Globus pallidus (tissue), 1 donor: ENCODE data around the gene FAM107B.
"Not testable (repeated sequence)": the region's sequence is repeated elsewhere in the genome, so short reads cannot be mapped to it uniquely, and the experiment has no call there.

Experiments
- DNase-seq: peaks from one replicate; pipeline ENCODE4 v3.0.0-alpha.2; 2015; ENCODE audit warnings: low spot score

Gene FAM107B

GRCh38 chr10:14601326-14601725 is 173.4 kb downstream of the FAM107B start:
- no peak for DNase-seq

DNA sequence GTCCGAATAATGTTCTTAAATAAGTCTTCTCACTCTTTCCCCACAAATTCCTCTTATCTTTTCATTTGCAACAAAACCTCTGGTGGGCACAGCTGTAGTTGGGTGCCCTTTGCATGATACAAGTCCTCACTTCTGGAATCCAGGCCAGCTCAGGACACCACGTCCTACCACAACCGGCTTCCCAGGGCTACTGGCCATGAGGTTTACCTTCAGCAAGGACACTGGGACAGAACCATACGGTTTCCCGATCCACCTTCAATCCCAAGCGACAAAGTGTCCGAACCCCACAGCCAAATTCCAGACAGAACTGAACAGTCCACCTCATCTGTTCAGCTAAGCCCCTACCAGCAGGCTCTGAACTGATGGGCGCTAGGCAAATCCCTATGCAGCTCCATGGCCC is 174.6 kb downstream of the FAM107B start:
- DNase-seq = no peak

- DNase-seq = no peak
Observed at GRCh38 chr10:14598809-14599764, 175.6 kb downstream of the FAM107B start.

DNA sequence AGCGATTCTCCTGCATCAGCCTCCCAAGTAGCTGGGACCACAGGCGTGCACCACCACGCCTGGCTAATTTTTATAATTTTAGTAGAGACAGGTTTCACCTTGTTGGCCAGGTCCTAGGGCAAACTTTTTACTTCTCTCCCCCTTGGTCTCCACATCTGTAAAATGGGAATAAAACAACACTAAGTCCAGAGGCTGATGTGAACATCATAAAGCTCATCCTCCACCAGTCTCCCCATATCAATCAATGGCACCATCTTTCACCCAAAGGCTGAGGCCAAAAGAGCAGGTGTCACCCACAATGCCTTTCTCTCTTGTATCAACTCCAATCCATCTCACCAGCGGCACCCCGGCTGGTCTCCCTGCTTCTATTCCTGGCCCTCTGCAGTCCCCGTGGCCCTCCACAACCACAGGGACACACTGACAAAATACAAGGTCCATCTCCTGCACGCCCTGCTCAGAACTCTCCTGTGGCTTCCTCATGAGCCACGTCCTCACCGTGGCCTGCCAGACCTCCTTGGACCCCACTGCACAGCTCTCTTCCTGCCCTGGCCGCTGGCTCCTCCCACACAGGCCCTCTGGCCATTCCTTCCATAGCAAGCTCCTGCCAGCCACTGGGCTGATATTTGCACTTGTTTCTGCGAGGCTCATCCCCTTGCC is 179.0 kb downstream of the FAM107B start:
- DNase-seq = no peak

DNA sequence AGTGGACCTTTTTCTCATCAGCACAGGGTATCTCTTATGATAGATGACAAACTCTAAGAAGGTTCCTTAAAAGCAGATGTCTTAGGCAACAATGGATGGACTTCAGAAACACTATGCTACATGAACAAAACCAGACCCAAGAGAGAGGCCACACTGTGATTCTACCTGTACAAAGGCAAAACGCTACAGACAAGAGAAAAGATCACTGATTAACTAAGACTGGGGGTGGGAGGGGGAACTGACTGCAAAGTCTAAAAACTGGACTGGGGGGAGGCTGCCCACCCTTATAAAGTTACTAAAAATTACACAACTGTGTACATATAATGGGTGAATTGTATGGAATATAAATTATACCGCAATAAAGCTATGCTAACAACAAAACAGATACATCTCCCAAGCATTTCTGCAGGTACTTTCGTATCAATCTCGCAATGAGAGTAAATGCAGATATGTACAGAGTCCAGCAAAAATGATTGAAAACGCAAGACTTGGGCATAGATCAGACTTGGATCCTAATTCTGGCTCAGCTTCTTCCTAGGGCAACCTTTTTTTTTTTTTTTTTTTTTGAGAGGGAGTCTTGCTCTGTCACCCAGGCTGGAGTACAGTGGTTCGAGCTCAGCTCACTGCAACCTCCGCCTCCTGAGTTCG is 179.7 kb downstream of the FAM107B start:
- DNase-seq = no peak

GRCh38 chr10:14593806-14594205 is 180.9 kb downstream of the FAM107B start:
- DNase-seq = no peak

- DNase-seq = no peak
Observed at GRCh38 chr10:14592566-14592965, 182.1 kb downstream of the FAM107B start.

DNA sequence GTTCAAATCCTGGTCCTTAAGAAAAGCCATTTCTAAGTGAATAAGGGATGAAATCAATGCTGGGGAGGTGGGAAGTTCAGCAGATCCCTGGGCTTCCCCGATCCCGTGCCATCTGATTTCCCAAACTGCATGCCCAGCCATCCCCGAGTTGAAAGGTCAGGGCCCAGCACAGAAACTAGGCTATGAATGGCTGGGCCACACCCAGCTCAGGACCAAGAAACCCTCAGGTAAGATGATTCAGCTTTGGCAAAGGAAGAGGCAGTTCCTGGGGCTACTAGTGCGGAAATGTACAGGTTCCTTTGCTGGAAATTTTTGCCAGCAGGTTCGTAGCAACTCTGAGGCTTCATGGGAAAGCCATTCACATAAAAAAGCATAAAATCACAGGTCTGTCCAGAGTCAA is 182.7 kb downstream of the FAM107B start:
- DNase-seq = no peak

DNA sequence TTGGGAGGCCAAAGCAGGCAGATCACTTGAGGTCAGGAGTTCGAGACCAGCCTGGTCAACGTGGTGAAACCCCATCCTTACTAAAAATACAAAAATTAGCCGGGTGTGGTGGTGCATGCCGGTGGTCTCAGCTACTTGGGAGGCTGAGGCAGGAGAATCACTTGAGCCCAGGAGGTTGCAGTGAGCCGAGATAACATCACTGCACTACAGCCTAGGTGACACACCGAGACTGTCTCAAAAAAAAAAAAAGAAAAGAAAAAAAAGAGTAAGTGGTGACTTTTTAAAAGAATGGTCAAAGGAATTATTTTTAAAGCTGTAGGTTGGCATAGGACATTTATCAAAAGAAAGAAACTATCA is 185.8 kb downstream of the FAM107B start:
- not testable (repeated sequence) for DNase-seq

GRCh38 chr10:14588084-14588937 is 186.4 kb downstream of the FAM107B start:
- no peak for DNase-seq

DNA sequence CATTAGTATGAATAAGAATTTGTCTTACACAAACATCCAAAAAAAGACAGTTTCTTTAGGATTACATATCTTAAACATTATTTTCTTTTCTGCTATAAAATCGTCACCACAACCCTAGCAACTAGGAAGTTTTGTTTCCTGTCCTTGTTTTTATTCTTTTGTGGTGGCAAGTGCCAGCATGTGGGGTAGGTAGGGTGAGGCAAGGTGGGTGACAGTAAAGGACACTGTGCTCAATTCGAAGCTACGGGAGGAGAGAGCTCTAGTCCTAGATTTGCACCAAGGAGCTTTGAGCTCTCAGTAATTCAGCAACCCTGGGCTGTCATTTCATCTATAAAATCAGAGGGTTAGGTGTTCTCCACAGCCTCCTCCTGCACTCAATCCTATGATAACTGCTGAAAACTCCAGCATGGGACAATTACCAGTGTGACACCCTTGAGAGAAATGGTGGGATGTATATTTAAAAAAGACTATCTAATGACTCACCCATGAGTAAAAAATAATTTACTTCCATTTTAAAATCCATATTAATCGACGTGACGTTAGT is 187.1 kb downstream of the FAM107B start:
- no peak for DNase-seq

DNA sequence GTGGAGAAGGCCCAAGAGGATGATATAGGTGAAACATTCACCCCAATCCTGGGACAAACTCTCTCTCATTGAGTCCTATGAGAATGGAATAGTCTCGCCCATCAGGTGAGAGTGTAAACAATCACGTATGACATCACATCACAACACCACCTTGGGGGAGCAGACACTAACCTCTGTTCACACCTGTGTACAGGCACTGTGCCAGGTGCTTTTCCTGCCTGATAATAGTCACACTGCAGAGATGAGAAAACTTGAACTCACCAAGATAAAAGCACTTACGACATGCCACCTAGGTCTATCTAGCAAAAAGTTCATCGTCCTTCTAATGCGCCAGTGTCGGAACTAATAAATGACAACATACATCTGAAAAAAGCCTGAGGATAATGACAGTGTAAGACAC is 187.8 kb downstream of the FAM107B start:
- no peak for DNase-seq

GRCh38 chr10:14585287-14586193 is 189.2 kb downstream of the FAM107B start:
- DNase-seq = no peak

DNA sequence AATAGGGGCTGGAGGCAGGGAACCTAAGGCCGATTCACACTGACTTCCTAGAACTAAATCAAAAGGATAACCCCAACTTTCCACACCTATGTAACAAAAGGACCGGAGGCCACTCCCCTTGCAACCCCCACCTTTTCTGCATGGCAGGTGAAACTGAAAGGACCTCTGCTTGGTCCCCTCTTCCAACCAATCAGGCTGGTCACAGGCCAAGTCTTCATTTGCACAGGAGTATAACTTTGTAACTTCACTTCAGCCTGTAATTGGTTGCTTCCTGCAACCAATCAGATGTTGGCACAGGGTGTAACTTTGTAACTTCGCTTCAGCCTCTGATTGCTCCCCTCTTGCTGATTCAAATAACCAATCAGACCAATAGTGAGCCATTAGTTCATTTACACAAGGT is 190.0 kb downstream of the FAM107B start:
- no peak for DNase-seq

GRCh38 chr10:14583967-14584366 is 190.7 kb downstream of the FAM107B start:
- no peak for DNase-seq

GRCh38 chr10:14583252-14583651 is 191.4 kb downstream of the FAM107B start:
- no peak for DNase-seq

DNA sequence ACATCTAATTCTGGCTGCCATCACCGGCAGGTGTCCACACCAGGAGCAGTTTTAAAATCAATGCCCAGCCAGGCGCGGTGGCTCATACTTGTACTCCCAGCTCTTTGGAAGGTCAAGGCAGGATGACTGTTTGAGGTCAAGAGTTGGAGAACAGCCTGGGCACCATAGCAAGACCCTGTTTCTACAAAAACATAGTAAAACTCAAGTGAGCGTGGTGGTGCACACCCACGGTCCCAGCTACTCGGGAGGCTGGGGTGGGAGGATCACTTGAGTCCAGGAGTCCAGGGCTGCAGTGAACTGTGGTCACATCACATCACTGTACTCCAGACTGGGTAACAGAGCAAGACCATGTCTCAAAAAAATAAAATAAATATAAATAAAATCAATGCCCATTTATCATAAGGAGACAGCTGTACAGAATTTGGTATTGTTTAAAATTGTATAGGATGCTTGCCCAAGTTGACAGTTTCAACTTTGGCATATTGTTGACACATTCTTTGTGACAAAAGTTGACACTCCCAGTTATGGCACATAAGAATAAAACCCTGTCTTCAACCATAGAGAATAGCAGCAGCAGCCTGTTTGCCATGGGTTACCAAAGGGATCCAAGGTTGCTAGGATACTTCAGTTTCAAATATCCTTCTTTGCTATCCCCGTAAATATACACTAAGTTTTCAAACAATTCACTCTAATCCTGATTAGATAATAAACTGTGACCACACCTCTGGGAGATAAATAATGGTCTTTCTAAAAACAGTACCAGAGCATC is 193.0 kb downstream of the FAM107B start:
- no peak for DNase-seq

DNA sequence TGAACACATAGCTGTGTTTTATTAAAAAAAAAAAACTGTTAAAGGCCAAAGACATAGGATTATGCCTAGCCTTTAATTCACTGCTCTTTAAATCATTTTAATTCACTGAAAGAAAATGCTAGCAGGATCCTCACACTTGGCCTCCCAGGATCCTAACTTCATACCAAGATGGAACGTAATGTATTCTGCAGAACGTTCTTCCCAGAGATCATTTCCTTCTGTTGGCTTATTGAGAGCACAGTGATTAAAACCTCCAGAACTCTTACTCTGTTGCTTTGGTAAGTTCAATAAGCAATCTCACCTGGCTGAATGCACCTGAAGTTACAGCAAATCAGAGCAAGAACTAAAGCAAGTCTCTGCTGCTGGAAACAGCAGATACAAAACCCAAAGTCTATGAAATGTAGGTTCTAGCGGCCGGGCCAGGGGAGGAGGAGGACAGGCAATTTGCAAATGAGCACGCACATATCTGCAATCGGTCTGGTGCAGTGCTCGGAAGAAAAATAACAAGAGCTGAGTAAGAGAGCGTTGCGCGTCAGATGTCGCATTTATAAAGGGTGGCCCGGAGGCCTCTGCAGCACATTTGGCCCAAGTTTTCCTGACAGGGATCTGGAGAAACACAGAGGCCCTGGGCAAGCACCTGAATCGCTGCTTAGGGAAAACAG is 193.9 kb downstream of the FAM107B start:
- no peak for DNase-seq

DNA sequence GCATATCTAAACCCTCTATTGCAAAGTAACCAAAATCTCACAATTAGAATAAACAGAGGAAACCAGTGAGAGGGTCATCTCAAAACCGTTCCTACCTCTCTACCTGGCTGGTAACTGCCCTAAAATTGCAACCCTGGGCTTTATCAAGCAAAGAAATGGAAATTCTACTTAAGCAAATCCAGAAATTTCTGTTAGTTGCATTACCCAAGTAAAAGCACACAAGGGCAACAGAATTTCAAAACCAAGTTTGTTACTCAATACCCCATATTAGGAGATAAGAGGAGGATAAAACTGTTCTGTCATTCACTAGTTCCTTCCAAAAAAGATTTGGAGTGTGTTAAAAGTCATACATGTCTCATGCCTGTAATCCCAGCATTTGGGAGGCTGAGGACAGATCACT is 195.3 kb downstream of the FAM107B start:
- no peak for DNase-seq
